ENCODE data around the gene LMBRD2. TPM values are rescaled to one million over a fixed set of nuclear protein-coding genes. Genes with fewer than 3 reads are reported as not detected.

The LMBRD2 gene
- total and polyA plus RNA-seq, 8 donors, result 9.8 to 13.6 (median 12.6) TPM

GRCh38 chr5:36079200-36079781, 72.4 kb downstream of the LMBRD2 start:
- TF ChIP-seq, protein P1, sequence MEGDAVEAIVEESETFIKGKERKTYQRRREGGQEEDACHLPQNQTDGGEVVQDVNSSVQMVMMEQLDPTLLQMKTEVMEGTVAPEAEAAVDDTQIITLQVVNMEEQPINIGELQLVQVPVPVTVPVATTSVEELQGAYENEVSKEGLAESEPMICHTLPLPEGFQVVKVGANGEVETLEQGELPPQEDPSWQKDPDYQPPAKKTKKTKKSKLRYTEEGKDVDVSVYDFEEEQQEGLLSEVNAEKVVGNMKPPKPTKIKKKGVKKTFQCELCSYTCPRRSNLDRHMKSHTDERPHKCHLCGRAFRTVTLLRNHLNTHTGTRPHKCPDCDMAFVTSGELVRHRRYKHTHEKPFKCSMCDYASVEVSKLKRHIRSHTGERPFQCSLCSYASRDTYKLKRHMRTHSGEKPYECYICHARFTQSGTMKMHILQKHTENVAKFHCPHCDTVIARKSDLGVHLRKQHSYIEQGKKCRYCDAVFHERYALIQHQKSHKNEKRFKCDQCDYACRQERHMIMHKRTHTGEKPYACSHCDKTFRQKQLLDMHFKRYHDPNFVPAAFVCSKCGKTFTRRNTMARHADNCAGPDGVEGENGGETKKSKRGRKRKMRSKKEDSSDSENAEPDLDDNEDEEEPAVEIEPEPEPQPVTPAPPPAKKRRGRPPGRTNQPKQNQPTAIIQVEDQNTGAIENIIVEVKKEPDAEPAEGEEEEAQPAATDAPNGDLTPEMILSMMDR (IDR thresholded peaks at IDR 0.05), result peak; percentile 50 to 54
- intact Hi-C loops (cut with DNase I), result no loop called here
- Histone ChIP-seq H3K36me3 (no peaks in the 10 kb centered on the region), H3K4me1 (no peaks in the 10 kb centered on the region), H3K9me3 (no peaks in the 10 kb centered on the region), H3K27me3 (no peaks in the 10 kb centered on the region), H3K27ac (no peak overlapping the region), H3K4me3 (no peak overlapping the region)
- ATAC-seq, result peak; percentile 94
- DNase-seq, result peak in 2 of 4 donors; percentile 43 to 50

DNA sequence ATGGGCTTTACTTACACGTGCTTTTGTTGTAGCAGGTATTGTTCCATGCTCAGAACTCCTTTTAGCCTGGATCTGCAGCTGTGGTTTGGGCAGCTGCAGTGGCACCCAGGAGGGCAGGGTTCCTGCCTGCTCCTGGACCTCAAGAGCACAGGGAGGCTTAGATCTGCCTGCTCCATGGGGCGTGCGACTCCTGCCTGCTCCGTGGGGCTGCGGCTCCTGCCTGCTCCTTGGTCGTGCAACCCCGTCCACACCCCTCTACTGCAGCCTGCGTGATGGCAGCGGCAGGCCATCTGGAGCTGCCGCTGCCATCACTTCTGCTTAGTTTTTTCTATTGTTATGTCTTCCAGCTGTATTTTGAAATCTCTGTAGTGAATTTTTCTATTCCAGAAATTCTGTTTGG, 73.3 kb downstream of the LMBRD2 start:
- intact Hi-C loops (cut with DNase I), result no loop called here
- no peaks in the 10 kb centered on the region for H3K36me3 ChIP-seq
- H3K27me3 ChIP-seq, result no peaks in the 10 kb centered on the region
- no peaks in the 10 kb centered on the region for H3K4me1 ChIP-seq
- H3K4me3 ChIP-seq, result no peak overlapping the region
- ATAC-seq, result no peak
- TF ChIP-seq, protein P1 (IDR thresholded peaks at IDR 0.05), result no peak
- no peaks in the 10 kb centered on the region for H3K9me3 ChIP-seq
- no peak for DNase-seq
- H3K27ac ChIP-seq, result no peak overlapping the region

GRCh38 chr5:36073595-36074216, 78.0 kb downstream of the LMBRD2 start:
- TF ChIP-seq, protein P1 (IDR thresholded peaks at IDR 0.05), result no peak
- no peaks in the 10 kb centered on the region for H3K36me3 ChIP-seq
- no peak overlapping the region for H3K27ac ChIP-seq
- ATAC-seq (no peak), DNase-seq (no peak)
- H3K9me3 ChIP-seq, result no peaks in the 10 kb centered on the region
- no peak overlapping the region for H3K4me3 ChIP-seq
- no peaks in the 10 kb centered on the region for H3K4me1 ChIP-seq
- no peaks in the 10 kb centered on the region for H3K27me3 ChIP-seq
- intact Hi-C loops (cut with DNase I), result no loop called here

- intact Hi-C loops (cut with DNase I), result no loop called here
- DNase-seq, result no peak
- TF ChIP-seq, protein P1 (IDR thresholded peaks at IDR 0.05), result no peak
- peak overlapping the region in 1 of 2 donors; percentile 6 for H3K4me3 ChIP-seq
- peak; percentile 85 for ATAC-seq
- H3K27me3 ChIP-seq, result peaks cover 11 to 16% of the 10 kb centered on the region in 2 donors
- no peaks in the 10 kb centered on the region for H3K9me3 ChIP-seq
- no peak overlapping the region for H3K27ac ChIP-seq
- H3K4me1 ChIP-seq, result peaks cover 0 to 3% of the 10 kb centered on the region in 2 donors
- H3K36me3 ChIP-seq, result no peaks in the 10 kb centered on the region
Measured at GRCh38 chr5:36070687-36071571, 80.8 kb downstream of the LMBRD2 start.

DNA sequence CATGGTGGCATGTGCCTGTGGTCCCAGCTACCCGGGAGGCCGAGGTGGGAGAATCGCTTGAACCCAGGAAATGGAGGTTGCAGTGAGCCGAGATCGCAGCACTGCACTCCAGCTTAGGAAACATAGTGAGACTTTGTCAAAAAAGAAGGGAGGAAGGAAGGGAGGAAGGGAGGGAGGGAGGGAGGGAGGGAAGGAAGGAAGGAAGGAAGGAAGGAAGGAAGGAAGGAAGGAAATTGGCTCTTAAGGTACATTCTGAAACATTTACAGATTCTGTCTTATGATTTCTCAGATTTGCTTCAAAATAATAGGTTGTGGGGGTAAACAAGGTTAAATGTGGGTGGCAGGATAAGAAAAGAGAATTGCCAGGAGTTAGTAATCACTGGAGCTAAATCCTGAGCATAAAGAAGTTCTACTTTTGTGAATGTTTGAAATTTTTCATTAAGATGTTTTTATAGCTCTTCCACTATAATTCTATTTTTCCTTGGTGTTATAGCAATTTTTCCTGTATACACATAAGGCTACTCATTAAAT, 82.9 kb downstream of the LMBRD2 start:
- peaks cover 0 to 3% of the 10 kb centered on the region in 2 donors for H3K4me1 ChIP-seq
- intact Hi-C loops (cut with DNase I), result no loop called here
- H3K4me3 ChIP-seq, result no peak overlapping the region
- ATAC-seq, result no peak
- TF ChIP-seq, protein P1 (IDR thresholded peaks at IDR 0.05), result no peak
- no peak overlapping the region for H3K27ac ChIP-seq
- no peak for DNase-seq
- peaks cover 11 to 25% of the 10 kb centered on the region in 2 donors for H3K27me3 ChIP-seq
- H3K9me3 ChIP-seq, result no peaks in the 10 kb centered on the region
- no peaks in the 10 kb centered on the region for H3K36me3 ChIP-seq

Data from left lung (tissue), 10 donors.